Measurements from ENCODE around the gene EGFL7.
A peak's percentile ranks its signal among the peaks of the same experiment; 100 is the strongest.
"Not testable (repeated sequence)": the region's sequence is repeated elsewhere in the genome, so short reads cannot be mapped to it uniquely, and the experiment has no call there.

Gene EGFL7

GRCh38 chr9:136629001-136629878, 33.5 kb upstream of the EGFL7 start:
- Mint-ChIP-seq H3K36me3 (no peaks in the 10 kb centered on the region), H3K27ac (no peak overlapping the region), H3K4me1 (no peaks in the 10 kb centered on the region), H3K27me3 (peaks cover 39% of the 10 kb centered on the region), H3K9me3 (no peaks in the 10 kb centered on the region), H3K4me3 (no peak overlapping the region)
- CTCF ChIA-PET: interaction anchor here (1.1 to 9.4 kb wide), 2 partner anchors 142 to 180 kb away, joined by 3 to 166 read pairs; no protein-coding TSS in a partner anchor
- DNase-seq: no peak

GRCh38 chr9:136629879-136630661, 32.6 kb upstream of the EGFL7 start:
- Mint-ChIP-seq H3K9me3 (no peaks in the 10 kb centered on the region), H3K4me1 (no peaks in the 10 kb centered on the region), H3K36me3 (no peaks in the 10 kb centered on the region), H3K4me3 (no peak overlapping the region), H3K27me3 (peaks cover 42% of the 10 kb centered on the region), H3K27ac (no peak overlapping the region)
- peak; percentile 76 for DNase-seq
- CTCF ChIA-PET: interaction anchor here (1.1 to 9.4 kb wide), 2 partner anchors 143 to 181 kb away, joined by 3 to 166 read pairs; no protein-coding TSS in a partner anchor

- Mint-ChIP-seq H3K9me3 (no peaks in the 10 kb centered on the region), H3K4me3 (no peak overlapping the region), H3K36me3 (no peaks in the 10 kb centered on the region), H3K27ac (no peak overlapping the region), H3K4me1 (no peaks in the 10 kb centered on the region), H3K27me3 (peaks cover 44% of the 10 kb centered on the region)
- CTCF ChIA-PET: interaction anchor here (9.4 kb wide), 1 partner anchor 144 kb away, joined by 166 read pairs; no protein-coding TSS in a partner anchor
- no peak for DNase-seq
Observed at GRCh38 chr9:136630662-136630992, 32.1 kb upstream of the EGFL7 start.

- CTCF ChIA-PET: interaction anchor here (0.6 to 1.4 kb wide), 7 partner anchors 13 to 320 kb away, joined by 3 to 61 read pairs (median 3); no protein-coding TSS in a partner anchor
- peaks cover 41% of the 10 kb centered on the region for H3K27me3 Mint-ChIP-seq
- H3K36me3 Mint-ChIP-seq: no peaks in the 10 kb centered on the region
- H3K4me3 Mint-ChIP-seq: no peak overlapping the region
- no peaks in the 10 kb centered on the region for H3K4me1 Mint-ChIP-seq
- no peaks in the 10 kb centered on the region for H3K9me3 Mint-ChIP-seq
- peak; percentile 86 for DNase-seq
- H3K27ac Mint-ChIP-seq: no peak overlapping the region
Observed at GRCh38 chr9:136631038-136632000, 31.4 kb upstream of the EGFL7 start.

GRCh38 chr9:136632072-136632471, 30.6 kb upstream of the EGFL7 start:
- H3K36me3 Mint-ChIP-seq, DNase-seq, H3K27ac Mint-ChIP-seq, H3K4me3 Mint-ChIP-seq, H3K9me3 Mint-ChIP-seq, H3K4me1 Mint-ChIP-seq: not testable (repeated sequence)
- peaks cover 41% of the 10 kb centered on the region for H3K27me3 Mint-ChIP-seq
- CTCF ChIA-PET: interaction anchor here (0.6 to 1.4 kb wide), 7 partner anchors 12 to 320 kb away, joined by 3 to 61 read pairs (median 3); no protein-coding TSS in a partner anchor

- CTCF ChIA-PET: interaction anchor here (0.9 to 1.4 kb wide), 5 partner anchors 12 to 321 kb away, joined by 3 to 61 read pairs (median 4); no protein-coding TSS in a partner anchor
- not testable (repeated sequence) for DNase-seq, H3K27ac Mint-ChIP-seq, H3K4me1 Mint-ChIP-seq, H3K36me3 Mint-ChIP-seq, H3K4me3 Mint-ChIP-seq, H3K9me3 Mint-ChIP-seq
- H3K27me3 Mint-ChIP-seq: peaks cover 36% of the 10 kb centered on the region
Observed at GRCh38 chr9:136632491-136633106, 30.1 kb upstream of the EGFL7 start.

GRCh38 chr9:136634904-136635303, 27.8 kb upstream of the EGFL7 start:
- DNase-seq: no peak
- Mint-ChIP-seq H3K9me3 (no peaks in the 10 kb centered on the region), H3K4me3 (no peak overlapping the region), H3K27ac (no peak overlapping the region), H3K4me1 (no peaks in the 10 kb centered on the region), H3K36me3 (no peaks in the 10 kb centered on the region), H3K27me3 (peaks cover 14% of the 10 kb centered on the region)
- CTCF ChIA-PET: interaction anchor here (0.7 kb wide), 1 partner anchor 149 kb away, joined by 4 read pairs; no protein-coding TSS in a partner anchor

GRCh38 chr9:136640171-136641111, 22.3 kb upstream of the EGFL7 start:
- Mint-ChIP-seq H3K36me3 (no peaks in the 10 kb centered on the region), H3K27ac (no peak overlapping the region), H3K9me3 (no peaks in the 10 kb centered on the region), H3K4me1 (peaks cover 8% of the 10 kb centered on the region), H3K27me3 (peaks cover 53% of the 10 kb centered on the region), H3K4me3 (no peak overlapping the region)
- DNase-seq: no peak
- CTCF ChIA-PET: interaction anchor here (1.6 to 4.9 kb wide), 3 partner anchors 12 to 155 kb away, joined by 3 to 28 read pairs (median 4); no protein-coding TSS in a partner anchor

GRCh38 chr9:136642439-136642921, 20.2 kb upstream of the EGFL7 start:
- CTCF ChIA-PET: interaction anchor here (1.0 to 4.9 kb wide), 2 partner anchors 17 to 157 kb away, joined by 3 to 28 read pairs; no protein-coding TSS in a partner anchor
- Mint-ChIP-seq H3K27me3 (peaks cover 69% of the 10 kb centered on the region), H3K36me3 (no peaks in the 10 kb centered on the region), H3K4me1 (peaks cover 8% of the 10 kb centered on the region), H3K4me3 (no peak overlapping the region), H3K9me3 (no peaks in the 10 kb centered on the region), H3K27ac (peak overlapping the region; percentile 77)
- DNase-seq: no peak

GRCh38 chr9:136643596-136644342, 18.9 kb upstream of the EGFL7 start:
- Mint-ChIP-seq H3K4me1 (peaks cover 8% of the 10 kb centered on the region), H3K36me3 (no peaks in the 10 kb centered on the region), H3K4me3 (no peak overlapping the region), H3K9me3 (no peaks in the 10 kb centered on the region), H3K27me3 (peaks cover 81% of the 10 kb centered on the region), H3K27ac (no peak overlapping the region)
- no peak for DNase-seq
- CTCF ChIA-PET: interaction anchor here (0.9 to 4.9 kb wide), 8 partner anchors 10 to 165 kb away, joined by 3 to 28 read pairs (median 3); no protein-coding TSS in a partner anchor

GRCh38 chr9:136644343-136644592, 18.4 kb upstream of the EGFL7 start:
- H3K4me3 Mint-ChIP-seq: no peak overlapping the region

More at GRCh38 chr9:136644343-136644592, 18.4 kb upstream of the EGFL7 start:
- peaks cover 8% of the 10 kb centered on the region for H3K4me1 Mint-ChIP-seq
- H3K27me3 Mint-ChIP-seq: peaks cover 86% of the 10 kb centered on the region
- no peaks in the 10 kb centered on the region for H3K9me3 Mint-ChIP-seq
- no peak overlapping the region for H3K27ac Mint-ChIP-seq
- H3K36me3 Mint-ChIP-seq: no peaks in the 10 kb centered on the region
- CTCF ChIA-PET: interaction anchor here (0.9 to 4.9 kb wide), 5 partner anchors 9 to 159 kb away, joined by 3 to 28 read pairs (median 4); no protein-coding TSS in a partner anchor
- peak; percentile 87 for DNase-seq
